Fibroblast of upper back skin (primary cell): Measurements from ENCODE around the gene TMEM132C.

Source experiments
- DNase-seq: peaks from one replicate; pipeline ENCODE4 v3.0.0-alpha.2; 2013

The TMEM132C gene

DNA sequence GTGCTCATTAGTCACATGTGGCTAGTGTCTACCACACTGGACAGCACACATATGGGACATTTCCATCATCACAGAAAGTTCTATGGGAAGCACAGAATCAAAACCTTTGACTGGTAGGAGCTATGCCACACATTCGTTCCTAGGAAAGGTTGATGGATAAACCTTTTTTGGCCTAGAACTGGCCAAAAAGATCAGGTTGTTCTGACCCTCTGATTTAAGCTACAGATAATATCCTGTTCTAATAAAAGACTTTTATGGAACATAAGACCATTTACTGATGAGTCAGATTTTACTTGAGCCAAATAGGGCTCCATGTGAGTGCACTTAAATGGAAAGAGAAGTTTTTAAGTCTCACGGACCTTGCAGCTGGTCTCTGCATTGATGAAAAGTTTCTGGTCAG lies 413.6 kb downstream of the TMEM132C start:
- DNase-seq = no peak

DNA sequence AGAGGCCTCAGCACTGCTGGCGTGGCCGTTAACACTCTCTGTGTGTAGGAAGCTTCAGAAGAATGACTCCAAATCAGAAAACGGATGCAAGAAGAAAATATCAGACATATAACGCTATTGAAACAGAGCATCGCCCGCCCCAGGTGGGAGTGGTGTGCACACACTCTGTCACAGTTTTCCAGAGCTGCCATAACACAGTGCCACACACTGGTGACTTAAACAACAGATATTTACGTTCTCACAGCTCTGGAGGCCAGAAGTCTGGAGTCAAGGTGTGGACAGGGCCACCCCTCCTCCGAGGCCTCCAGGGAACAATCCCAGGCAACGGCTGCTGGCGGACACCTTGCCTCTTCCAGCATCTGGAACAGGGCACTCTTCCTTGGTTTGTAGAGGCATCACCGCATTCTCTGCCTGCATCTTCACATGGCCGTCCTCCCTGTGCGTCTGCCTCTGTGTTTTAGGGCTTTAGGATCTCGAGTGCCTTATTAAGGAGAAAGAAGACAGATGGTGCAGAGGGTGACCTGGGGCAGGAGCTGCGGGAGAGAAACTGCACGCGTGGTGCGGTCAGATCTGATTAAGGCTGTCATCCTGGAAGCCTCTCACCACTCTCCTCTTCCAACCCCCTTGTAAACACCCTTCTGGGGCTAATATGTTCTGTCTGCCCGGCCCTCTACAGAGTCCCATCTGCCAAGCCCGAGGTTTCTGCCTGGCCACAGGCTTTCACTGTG lies 415.7 kb downstream of the TMEM132C start:
- no peak for DNase-seq

DNA sequence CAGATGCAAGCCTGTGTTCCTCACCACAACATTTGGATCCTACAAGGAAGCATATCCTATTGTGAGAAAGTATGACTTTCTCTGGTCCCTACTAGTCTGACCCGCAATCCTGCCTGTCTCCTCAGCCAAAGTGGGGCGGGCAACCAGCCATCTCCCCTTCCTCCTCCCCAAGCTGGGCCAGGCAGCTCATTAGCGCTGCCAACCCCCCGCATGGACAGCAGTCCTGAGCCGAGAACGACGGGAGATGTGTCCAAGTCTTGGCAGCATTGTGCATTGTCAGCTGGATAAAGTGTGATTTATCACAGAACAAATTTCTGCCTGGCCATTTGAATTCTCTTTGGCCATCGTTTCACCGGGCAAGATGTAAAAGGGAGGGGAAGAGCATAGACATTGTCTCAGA lies 417.4 kb downstream of the TMEM132C start:
- DNase-seq = no peak

DNA sequence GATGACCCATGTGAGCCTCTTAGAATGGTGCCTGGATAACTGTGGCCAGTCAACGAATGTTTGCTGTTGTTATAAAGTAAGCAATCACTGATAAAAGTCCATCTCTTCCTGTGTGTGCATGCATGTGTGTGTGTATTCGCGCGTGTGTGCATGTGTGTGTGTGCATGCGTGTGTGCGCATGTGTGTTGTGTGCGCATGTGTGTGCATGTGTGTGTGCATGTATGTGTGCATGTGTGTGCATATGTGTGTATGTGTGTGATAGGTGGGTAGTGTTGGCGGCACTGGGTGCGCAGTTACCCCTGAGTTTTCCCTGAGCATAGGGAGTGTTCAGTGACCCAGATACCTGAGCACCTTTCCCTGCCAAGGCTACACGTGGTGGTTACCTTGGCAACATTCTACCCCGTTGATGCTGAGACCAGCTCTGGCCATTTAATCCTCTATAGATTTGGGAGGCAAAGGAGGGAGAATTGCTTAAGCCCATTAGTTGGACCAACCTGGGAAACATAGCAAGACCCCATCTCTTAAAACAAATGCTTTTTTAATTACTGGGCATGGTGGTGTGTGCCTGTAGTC lies 419.0 kb downstream of the TMEM132C start:
- DNase-seq = no peak

DNA sequence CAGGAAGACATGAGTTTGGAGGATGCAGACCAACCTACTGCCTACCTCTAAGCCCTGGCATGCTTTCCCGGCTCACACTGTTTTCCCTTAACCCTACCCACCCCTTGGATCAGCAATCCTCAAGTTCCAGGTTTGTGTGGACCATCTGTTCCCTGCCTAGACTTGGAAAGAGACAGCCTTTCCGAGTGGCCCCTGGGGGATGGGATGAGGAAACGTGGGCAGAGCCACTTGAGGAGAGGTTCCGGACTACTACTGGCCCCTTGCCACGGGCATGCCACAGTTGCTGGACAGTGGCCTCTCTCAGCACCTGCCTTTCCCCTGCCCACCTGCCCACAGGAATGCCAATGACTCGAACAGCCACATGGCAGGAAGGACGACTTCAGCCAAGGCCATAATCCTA lies 420.9 kb downstream of the TMEM132C start:
- DNase-seq = no peak

DNA sequence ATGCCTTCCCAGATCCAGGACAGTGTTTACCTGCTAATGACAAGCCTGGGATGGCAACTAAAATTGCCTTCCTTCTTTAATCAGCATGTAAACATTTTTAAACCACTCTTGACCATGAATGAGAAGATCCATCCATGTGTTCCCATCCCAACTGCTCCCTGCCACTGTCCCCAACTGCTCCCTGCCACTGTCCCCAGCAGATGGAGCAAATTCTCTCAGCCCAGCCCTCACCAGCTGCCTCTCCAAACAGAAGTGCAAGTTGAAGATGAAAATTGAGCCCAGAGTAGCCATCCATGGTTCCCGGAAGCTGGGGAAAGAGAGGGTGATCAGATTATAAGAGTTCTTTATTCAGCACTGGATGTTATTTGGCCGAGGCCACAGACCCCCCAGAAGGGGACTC lies 423.7 kb downstream of the TMEM132C start:
- no peak for DNase-seq

DNA sequence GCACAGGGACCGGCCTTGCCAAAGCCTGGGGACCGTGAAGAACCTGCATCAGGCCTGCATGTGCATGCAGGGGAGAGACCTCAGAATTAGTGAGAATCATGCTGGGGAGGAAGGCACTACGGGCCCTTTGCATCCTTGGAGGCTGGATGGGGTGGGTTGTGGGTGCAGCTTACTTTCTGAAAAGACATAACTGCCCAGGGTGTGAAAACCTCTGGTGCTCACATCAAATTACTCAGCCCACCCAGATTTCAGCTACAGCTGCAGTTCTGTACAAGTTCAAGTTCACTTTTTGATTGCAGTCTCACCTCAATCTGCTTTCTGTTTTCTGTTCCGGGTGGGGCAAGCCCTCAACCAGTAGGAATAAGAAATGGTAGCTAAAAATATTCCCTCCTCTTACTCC lies 426.1 kb downstream of the TMEM132C start:
- no peak for DNase-seq

DNA sequence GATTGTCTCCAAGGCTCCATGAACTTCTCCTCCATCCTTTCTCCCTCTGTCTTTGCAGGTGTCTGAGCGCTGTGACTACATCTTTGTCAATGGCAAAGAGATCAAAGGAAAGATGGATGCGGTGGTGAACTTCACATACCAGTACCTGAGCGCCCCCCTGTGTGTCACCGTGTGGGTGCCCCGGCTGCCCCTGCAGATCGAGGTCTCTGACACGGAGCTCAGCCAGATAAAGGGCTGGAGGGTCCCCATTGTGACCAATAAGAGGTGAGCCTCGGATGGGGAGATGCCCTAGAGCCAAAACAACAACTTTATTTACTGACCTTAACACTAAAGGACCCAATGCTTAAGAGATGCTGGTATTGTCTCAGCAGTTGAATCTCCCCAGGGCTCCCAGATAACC lies 426.8 kb downstream of the TMEM132C start:
- DNase-seq = no peak

DNA sequence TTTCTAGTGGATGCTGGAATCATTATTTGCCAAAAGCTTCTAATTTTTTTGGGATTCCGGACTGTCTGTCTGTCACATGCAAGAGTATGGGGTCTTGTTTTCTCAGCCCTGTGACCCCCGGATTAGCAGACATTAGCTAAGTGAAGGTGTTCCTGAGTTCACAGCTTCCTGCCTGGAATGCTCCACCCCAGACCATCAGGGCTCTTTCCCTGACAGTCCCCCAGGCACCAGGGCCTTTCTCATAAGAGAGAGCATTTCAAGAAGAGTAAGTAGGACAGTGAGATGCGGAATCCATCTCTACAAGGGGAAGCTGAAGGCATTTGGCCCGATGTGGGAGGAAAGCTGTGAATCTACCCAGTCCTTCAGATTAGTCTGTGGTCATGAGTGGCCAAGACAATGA lies 427.5 kb downstream of the TMEM132C start:
- DNase-seq = no peak

DNA sequence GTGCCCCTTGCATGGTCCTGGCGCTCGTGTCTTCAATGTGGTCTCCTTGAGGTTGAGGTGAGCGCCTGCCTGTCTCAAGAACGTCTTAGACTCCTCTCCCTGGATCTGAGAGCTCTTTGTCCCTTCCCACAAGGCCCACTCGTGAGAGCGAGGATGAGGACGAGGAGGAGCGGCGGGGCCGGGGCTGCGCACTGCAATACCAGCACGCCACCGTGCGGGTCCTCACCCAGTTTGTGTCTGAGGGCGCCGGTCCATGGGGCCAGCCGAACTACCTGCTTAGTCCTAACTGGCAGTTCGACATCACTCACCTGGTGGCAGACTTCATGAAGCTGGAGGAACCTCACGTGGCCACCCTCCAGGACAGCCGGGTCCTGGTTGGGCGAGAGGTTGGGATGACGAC lies 428.7 kb downstream of the TMEM132C start:
- DNase-seq = no peak

DNA sequence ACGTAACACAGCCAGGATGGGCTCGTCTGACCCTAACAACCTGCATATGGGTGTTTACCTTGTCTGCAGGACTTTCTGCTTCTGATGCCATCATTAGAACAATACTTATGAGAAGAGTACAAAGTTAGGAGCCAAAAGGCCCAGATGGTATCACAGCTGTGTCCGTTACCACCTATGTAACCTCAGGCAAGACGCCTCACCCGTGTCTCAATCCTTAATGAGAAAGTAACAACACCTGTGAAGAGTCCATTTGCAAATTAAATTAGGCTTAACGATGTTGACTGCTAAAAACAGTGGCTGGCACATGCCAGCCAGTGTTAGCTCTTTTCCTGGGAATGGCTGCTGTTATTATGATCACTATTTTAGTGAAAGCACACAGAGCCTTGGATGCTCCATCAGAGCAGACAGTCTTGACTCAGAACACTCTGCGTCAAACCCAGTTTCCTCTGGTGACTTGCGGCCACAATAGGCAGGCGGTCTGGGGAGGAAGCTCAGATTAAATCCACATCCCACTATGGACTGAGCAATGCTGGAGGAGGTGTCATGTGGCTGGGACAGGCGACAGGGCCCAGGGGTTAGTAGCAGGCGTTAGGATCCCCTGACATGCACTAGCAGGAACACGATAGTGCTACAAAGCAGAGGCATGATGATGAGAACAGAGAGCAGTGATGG lies 431.5 kb downstream of the TMEM132C start:
- no peak for DNase-seq

DNA sequence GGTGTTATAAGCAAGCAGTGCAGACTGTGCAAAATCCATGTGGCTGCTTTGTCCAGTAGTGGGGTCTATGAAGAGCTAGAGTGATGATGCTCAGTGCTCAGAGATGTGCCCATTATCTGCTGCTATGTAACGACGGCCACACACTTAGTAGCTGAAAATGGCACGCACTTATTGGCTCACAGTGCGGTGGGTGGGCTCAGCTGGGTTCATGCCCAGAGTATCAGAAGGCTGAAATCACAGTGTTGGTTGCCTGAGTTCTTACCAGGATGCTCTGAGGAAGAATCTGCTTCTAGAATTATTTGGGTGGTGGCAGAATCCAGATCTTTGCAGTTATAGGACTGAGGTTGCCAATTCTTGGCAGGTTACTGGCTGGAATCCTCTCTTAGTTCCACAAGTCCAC lies 432.1 kb downstream of the TMEM132C start:
- no peak for DNase-seq

DNA sequence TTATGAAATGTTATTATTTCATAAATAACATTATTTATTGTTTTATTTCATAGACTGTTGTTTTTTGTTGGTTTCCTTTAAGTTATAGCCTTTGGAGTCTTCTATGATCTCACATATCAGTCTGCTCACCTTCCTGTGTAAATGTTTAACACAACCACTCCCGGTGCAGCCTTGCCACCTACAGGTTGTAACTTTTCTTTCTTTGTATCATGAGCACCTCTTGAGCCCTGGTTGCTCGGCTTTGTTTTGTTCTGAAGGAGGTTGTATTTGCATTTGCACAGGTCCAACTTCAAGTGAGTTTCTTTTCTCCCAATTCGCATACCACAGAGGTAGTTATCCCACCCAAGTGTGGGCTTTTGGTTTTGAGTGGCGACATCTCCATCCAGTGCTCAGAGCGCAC lies 435.4 kb downstream of the TMEM132C start:
- no peak for DNase-seq

DNA sequence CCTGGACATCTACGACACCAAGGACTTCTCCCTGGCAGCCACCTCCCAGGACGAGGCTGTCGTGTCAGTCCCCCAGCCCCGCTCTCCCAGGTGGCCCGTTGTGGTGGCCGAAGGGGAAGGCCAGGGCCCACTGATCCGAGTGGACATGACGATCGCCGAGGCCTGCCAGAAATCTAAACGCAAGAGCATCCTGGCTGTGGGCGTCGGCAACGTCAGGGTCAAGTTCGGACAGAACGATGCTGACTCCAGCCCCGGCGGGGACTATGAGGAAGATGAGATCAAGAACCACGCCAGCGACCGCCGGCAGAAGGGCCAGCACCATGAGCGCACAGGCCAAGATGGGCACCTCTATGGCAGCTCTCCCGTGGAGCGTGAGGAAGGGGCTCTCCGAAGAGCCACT lies 438.2 kb downstream of the TMEM132C start:
- no peak for DNase-seq

DNA sequence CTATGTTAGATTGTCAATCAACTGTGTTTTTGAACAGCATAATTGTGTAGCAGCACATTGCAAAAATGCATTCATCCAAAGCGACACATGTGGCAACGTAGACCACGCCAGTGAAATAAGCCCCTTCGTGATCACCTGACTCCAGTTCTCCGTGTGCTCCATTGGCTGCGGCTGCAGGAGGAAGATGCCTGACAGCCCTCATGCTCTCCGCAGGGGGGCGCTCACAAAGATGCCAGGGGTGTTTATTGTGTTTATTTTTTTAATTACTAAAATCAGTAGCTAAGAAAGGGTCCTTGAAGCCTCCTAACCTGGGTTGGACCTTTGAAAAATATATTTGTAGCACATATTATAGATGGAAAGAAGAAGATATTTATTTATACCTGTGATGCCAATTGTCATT lies 440.5 kb downstream of the TMEM132C start:
- DNase-seq = no peak

DNA sequence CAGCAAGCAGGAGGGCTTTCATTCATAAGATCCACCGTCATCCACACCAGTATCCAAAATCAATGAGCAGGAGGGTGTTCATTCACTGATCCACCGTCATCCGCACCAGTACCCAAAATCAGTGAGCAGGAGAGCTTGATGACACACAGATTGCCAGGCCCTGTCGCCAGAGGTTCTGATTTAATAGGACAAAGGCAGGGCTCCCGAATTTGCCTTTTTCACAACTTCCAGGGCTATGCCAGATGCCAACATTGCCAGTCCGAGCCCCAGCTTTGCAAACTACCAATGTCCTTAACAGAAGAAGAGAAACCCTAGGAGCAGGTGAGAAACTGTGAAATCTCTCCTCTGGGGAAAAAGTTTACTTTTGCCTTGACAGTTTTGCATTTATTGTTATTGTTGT lies 441.8 kb downstream of the TMEM132C start:
- no peak for DNase-seq

DNA sequence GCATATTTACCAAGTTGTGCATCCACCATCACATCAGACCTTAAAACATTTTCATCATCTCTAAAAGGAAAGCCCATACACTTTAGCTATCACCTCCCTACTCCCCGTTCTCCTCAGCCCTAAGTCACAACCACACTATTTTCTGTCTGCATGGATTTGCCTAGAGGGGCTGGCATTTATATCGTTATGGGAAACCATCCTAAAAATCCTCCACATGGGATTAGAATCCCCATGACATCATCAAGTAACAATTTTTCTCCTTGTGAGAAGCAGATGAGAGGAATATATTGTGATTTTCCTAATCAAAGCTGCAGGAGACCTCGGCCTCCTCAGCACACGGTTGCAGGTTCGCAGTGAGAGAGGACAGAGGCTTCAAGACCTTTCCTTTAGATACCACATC lies 442.7 kb downstream of the TMEM132C start:
- no peak for DNase-seq

DNA sequence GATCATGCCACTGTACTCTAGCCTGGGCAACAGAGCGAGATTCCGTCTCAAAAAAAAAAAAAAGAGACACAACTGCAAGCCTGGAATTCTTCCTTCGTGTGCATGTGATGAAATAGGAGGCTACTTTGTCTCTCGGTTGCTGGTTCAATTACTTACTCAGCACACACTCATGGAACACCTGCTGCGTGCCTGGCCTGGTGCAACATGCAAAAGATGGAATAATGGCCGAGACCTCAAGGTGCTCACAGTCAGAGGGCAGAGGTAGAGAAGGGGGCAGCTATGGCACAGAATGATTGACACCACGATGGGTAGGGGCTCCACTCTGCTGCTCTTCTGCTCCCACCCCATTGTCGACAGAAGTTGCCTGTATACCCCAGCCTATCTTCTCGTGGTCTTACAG lies 444.5 kb downstream of the TMEM132C start:
- DNase-seq = no peak

DNA sequence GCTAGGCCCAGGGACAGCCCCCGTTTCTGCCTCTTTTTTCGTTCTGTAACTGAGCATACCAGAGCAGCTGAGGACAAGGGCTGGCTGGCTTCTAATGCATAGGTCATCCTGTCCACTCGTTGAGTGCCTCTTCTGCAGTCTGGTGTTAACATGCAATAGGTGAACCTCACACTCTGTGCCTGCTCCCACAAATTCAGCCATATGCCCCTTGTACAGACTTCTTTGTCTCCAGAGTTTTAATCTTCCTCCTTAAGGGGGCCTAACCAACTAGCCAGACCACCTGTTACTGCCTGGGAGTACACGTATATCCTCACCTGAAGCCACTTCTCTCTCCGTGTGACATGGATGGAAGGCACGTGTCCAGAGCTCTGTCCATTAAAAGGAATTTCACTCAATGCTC lies 445.7 kb downstream of the TMEM132C start:
- no peak for DNase-seq

DNA sequence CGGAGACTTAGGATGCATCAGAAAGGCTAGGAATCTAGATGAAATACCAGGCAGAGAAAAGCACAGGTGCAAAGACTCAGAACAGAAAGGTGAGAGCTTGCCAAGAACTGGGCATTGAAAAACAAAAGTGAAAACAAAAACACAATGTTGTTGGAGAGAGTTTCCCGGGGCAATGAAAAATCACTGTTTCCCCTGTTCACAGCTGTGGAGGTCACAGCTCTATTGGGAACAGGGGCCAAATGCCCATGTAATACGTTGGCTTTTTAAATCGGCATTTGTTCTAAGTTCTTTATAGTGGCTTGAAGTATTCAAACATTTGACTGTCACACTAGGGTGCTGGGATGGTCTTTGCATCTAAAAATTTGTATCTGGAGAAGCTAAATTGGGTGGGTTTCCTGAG lies 448.5 kb downstream of the TMEM132C start:
- DNase-seq = no peak

DNA sequence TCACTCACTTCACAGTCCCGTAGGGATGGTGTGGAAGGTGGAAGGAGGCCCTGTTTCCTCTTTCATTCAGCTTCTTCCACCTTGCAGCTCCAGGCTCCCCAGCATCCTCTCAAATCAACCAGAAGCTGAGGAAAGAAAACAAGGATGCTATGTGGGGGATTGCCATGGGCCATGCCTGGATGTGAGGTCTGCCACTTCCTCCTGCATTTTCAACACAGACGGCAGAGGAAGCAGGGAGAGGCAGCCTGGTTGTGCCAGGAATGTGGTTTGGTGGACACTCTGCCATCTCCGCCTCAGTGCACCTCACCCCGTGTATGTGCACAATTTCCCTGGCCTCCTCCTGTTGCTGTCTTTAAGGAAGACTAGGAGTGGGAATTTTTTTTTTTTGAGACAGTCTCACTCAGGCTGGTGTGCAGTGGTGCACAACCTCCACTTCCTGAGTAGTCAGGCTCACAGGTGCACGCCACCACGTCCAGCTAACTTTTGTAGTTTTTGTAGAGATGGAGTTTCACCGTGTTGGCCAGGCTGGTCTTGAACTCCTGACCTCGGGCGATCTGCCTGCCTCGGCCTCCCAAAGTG lies 457.6 kb downstream of the TMEM132C start:
- DNase-seq = no peak

DNA sequence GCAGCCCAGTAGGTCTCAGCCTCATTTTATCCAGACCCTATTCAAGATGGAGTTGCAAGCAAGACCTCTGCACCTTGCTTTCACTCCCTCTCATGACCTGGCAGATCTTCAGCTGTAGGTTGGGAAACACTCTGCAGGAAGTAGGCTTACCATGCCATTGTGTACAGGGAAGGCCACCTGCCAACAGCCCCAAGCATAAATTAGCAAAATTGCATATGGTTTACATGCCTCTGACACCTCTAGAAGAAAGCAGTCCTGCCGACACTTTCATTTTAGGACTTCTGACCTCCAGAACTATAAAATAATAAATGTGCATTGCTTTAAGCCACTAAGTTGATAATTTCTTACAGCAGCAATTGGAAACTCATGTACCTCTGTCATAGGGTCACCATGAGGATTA lies 459.9 kb downstream of the TMEM132C start:
- DNase-seq = no peak

DNA sequence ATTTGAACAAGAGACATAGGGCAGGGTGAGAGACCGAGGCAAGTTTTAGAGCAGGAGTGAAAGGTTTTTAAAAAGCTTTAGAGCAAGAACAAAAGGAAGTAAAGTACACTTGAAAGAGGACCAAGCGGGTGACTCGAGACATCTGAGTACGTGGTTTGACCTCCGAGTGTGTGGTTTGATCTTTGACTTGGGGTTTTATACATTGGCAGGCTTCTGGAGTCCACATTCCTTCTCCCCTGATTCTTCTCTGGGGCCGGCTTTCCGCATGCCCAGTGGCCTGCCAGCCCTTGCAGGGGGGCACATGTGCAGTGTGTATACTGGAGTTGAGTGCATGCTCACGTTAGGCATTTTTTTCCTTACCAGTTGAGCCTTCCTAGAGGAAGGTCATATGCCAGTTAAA lies 460.5 kb downstream of the TMEM132C start:
- no peak for DNase-seq

DNA sequence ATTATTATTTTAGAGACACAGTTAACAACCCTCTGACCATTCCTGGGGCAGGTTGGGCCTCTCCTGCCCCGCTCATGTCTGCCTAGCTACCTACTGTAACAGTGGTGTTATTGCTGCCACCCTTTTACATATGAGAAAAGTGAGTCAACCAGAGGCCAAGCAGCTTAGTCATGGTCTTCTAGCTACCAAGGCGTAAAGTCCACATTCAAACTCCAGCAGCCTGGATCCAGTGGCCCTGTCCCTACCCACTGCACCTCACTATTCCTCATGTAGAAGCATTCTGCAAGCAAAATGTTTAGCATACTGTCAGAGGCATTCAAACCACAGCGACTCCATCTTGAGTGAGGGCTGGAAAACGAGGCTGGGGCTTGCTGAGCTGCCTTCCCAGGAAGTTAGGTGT lies 461.0 kb downstream of the TMEM132C start:
- DNase-seq = no peak
